Astrocyte (in vitro differentiated cells and primary cell): ENCODE results near the gene RASSF6. TPM values are rescaled to one million over a fixed set of nuclear protein-coding genes. Genes with fewer than 3 reads are reported as not detected.

Source experiments
- DNase-seq: peaks from one replicate; pipeline ENCODE4 v3.0.0-alpha.2; 2010; ENCODE audit warnings: low read depth
- FAIRE-seq: peaks from 2 replicates; lab custom pipeline; 2011; peaks lifted over from hg19 to GRCh38; lab: Jason Lieb, UNC
- H2AFZ ChIP-seq: 2 replicates; pipeline ENCODE4 v1.6.0; 2012; ENCODE audit warnings: low read depth, low read length, inconsistent platforms
- H3K27ac ChIP-seq: 2 replicates; pipeline ENCODE4 v1.5.1; 2011; ENCODE audit warnings: low read depth, low read length, inconsistent platforms
- H3K27me3 ChIP-seq: 2 replicates; pipeline ENCODE4 v1.6.0; 2011; ENCODE audit warnings: low read length, inconsistent platforms; ENCODE audit not compliant: insufficient read depth
- H3K36me3 ChIP-seq: 2 replicates; pipeline ENCODE4 v1.5.1; 2011; ENCODE audit warnings: low read length, inconsistent platforms; ENCODE audit not compliant: insufficient read depth
- H3K4me1 ChIP-seq: 2 replicates; pipeline ENCODE4 v1.5.1; 2011; ENCODE audit warnings: low read length, inconsistent platforms; ENCODE audit not compliant: insufficient read depth
- H3K4me2 ChIP-seq: 2 replicates; pipeline ENCODE4 v1.6.0; 2012; ENCODE audit warnings: low read length, inconsistent platforms
- H3K4me3 ChIP-seq: 2 replicates; pipeline ENCODE4 v1.5.1; 2011; ENCODE audit warnings: low read depth, mild to moderate bottlenecking, low read length, inconsistent platforms; ENCODE audit not compliant: insufficient read depth
- H3K79me2 ChIP-seq: 2 replicates; pipeline ENCODE4 v1.6.0; 2012; ENCODE audit warnings: mild to moderate bottlenecking, low read length, inconsistent platforms; ENCODE audit not compliant: insufficient read depth
- H3K9ac ChIP-seq: 2 replicates; pipeline ENCODE4 v1.6.0; 2012; ENCODE audit warnings: mild to moderate bottlenecking, low read length, inconsistent platforms
- H3K9me3 ChIP-seq: 2 replicates; pipeline ENCODE4 v1.5.1; 2012; ENCODE audit warnings: low read depth, mild to moderate bottlenecking, low read length, inconsistent platforms; ENCODE audit not compliant: insufficient read depth
- H4K20me1 ChIP-seq: 2 replicates; pipeline ENCODE4 v1.6.0; 2012; ENCODE audit warnings: low read length, inconsistent platforms; ENCODE audit not compliant: insufficient read depth
- H3K27ac Mint-ChIP-seq: one replicate; pipeline ENCODE4 v1.8.0; 2021; ENCODE audit warnings: mild to moderate bottlenecking, mixed read lengths; ENCODE audit not compliant: unreplicated experiment
- H3K27me3 Mint-ChIP-seq: one replicate; pipeline ENCODE4 v1.8.0; 2021; ENCODE audit warnings: low read depth, mixed read lengths; ENCODE audit not compliant: unreplicated experiment
- H3K36me3 Mint-ChIP-seq: one replicate; pipeline ENCODE4 v1.8.0; 2021; ENCODE audit warnings: low read depth, mixed read lengths; ENCODE audit not compliant: unreplicated experiment
- H3K4me1 Mint-ChIP-seq: one replicate; pipeline ENCODE4 v1.8.0; 2021; ENCODE audit warnings: low read depth, mixed read lengths; ENCODE audit not compliant: unreplicated experiment
- H3K4me3 Mint-ChIP-seq: one replicate; pipeline ENCODE4 v1.8.0; 2021; ENCODE audit warnings: mild to moderate bottlenecking, moderate library complexity, mixed read lengths; ENCODE audit not compliant: unreplicated experiment
- H3K9me3 Mint-ChIP-seq: one replicate; pipeline ENCODE4 v1.8.0; 2021; ENCODE audit warnings: mild to moderate bottlenecking, mixed read lengths; ENCODE audit not compliant: unreplicated experiment
- CTCF ChIP-seq: IDR thresholded peaks from 2 replicates; pipeline ENCODE4 v1.5.1; 2011; ENCODE audit warnings: low read depth, mild to moderate bottlenecking, inconsistent platforms, low read length, moderate library complexity; ENCODE audit not compliant: insufficient read depth
- EZH2 ChIP-seq: IDR thresholded peaks from 2 replicates; pipeline ENCODE4 v1.6.1; 2012; ENCODE audit warnings: mild to moderate bottlenecking, low read length, inconsistent platforms; ENCODE audit not compliant: insufficient read depth
- total RNA-seq: library from RNA; stranded (reverse); gene quantifications from 2 replicates; pipeline ENCODE4 v1.2.1, GENCODE V29; 2021

The RASSF6 gene
- total RNA-seq, 1 donor from 2014 or later: 0.14 TPM

- DNase-seq (no peak), FAIRE-seq (no peak)
- no peak overlapping the region for H3K4me3 Mint-ChIP-seq
- no peak for TF ChIP-seq CTCF
- TF ChIP-seq EZH2: no peak
- no peak overlapping the region for H3K27ac ChIP-seq
- H3K79me2 ChIP-seq: no peaks in the 10 kb centered on the region
- H3K27me3 Mint-ChIP-seq: no peaks in the 10 kb centered on the region
- no peaks in the 10 kb centered on the region for H3K4me1 ChIP-seq
- H3K4me3 ChIP-seq: no peak overlapping the region
- H3K9me3 Mint-ChIP-seq: no peaks in the 10 kb centered on the region
- H3K27ac Mint-ChIP-seq: no peak overlapping the region
- H3K4me1 Mint-ChIP-seq: peaks cover 23% of the 10 kb centered on the region
- no peak overlapping the region for H3K4me2 ChIP-seq
- no peak overlapping the region for H2AFZ ChIP-seq
- H3K9me3 ChIP-seq: no peaks in the 10 kb centered on the region
- H3K9ac ChIP-seq: no peak overlapping the region
- H3K27me3 ChIP-seq: no peaks in the 10 kb centered on the region
- no peaks in the 10 kb centered on the region for H3K36me3 ChIP-seq
- H4K20me1 ChIP-seq: no peaks in the 10 kb centered on the region
- H3K36me3 Mint-ChIP-seq: no peaks in the 10 kb centered on the region
Observed at GRCh38 chr4:73607375-73608033, 12.7 kb downstream of the RASSF6 start.

DNA sequence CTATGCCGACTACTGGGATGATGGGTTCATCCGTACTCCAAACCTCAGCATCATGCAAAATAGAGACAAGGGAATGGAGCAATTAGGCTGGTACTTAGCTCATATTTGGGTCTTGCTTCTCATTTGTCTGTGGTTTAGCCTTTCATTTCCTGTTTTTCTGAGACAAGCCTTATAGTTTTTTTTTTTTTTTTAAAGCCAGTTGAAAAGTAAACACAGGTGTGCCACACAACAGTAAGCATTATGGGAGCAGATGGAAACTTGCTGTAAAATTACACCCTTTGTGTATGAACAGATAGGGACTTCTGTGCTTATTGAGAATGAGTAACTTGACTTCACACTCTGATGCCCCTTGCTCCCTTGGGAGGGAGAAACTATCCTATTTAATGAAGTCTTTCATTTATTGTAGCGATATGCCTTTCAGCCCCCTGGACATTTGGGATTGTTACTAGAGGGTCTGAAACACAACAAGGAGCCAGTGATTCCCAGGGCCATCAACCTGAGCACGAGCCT lies 13.7 kb downstream of the RASSF6 start:
- H3K9me3 ChIP-seq: no peaks in the 10 kb centered on the region
- no peaks in the 10 kb centered on the region for H3K36me3 Mint-ChIP-seq
- no peak overlapping the region for H3K4me3 ChIP-seq
- FAIRE-seq (no peak), DNase-seq (no peak)
- H2AFZ ChIP-seq: no peak overlapping the region
- no peak overlapping the region for H3K27ac ChIP-seq
- no peaks in the 10 kb centered on the region for H4K20me1 ChIP-seq
- H3K79me2 ChIP-seq: no peaks in the 10 kb centered on the region
- H3K9me3 Mint-ChIP-seq: no peaks in the 10 kb centered on the region
- H3K4me1 Mint-ChIP-seq: peaks cover 23% of the 10 kb centered on the region
- no peaks in the 10 kb centered on the region for H3K27me3 ChIP-seq
- no peaks in the 10 kb centered on the region for H3K4me1 ChIP-seq
- no peak overlapping the region for H3K9ac ChIP-seq
- no peaks in the 10 kb centered on the region for H3K27me3 Mint-ChIP-seq
- no peak overlapping the region for H3K4me3 Mint-ChIP-seq
- TF ChIP-seq CTCF (no peak), EZH2 (no peak)
- H3K27ac Mint-ChIP-seq: no peak overlapping the region
- H3K4me2 ChIP-seq: no peak overlapping the region
- H3K36me3 ChIP-seq: no peaks in the 10 kb centered on the region

GRCh38 chr4:73603854-73604584 lies 16.2 kb downstream of the RASSF6 start:
- Histone ChIP-seq H3K79me2 (no peaks in the 10 kb centered on the region), H3K4me1 (peaks cover 1% of the 10 kb centered on the region), H3K27me3 (no peaks in the 10 kb centered on the region), H3K27ac (no peak overlapping the region), H3K9ac (no peak overlapping the region), H2AFZ (no peak overlapping the region), H4K20me1 (no peaks in the 10 kb centered on the region), H3K4me2 (no peak overlapping the region), H3K9me3 (no peaks in the 10 kb centered on the region), H3K4me3 (no peak overlapping the region), H3K36me3 (no peaks in the 10 kb centered on the region)
- no peaks in the 10 kb centered on the region for H3K27me3 Mint-ChIP-seq
- H3K36me3 Mint-ChIP-seq: no peaks in the 10 kb centered on the region
- H3K4me1 Mint-ChIP-seq: peaks cover 25% of the 10 kb centered on the region
- H3K4me3 Mint-ChIP-seq: no peak overlapping the region
- no peak for FAIRE-seq
- H3K9me3 Mint-ChIP-seq: no peaks in the 10 kb centered on the region
- no peak for DNase-seq
- no peak for TF ChIP-seq CTCF
- no peak for TF ChIP-seq EZH2
- no peak overlapping the region for H3K27ac Mint-ChIP-seq
